Measurements from ENCODE around the gene DLX3. TPM values are rescaled to one million over a fixed set of nuclear protein-coding genes. Genes with fewer than 3 reads are reported as not detected.
"Not testable (repeated sequence)": the region's sequence is repeated elsewhere in the genome, so short reads cannot be mapped to it uniquely, and the experiment has no call there.

The DLX3 gene
- 0.14 and 0.63 TPM in 2 replicates for total RNA-seq
- polyA plus RNA-seq: 1.1 and 2.1 TPM in 2 replicates

GRCh38 chr17:49995055-49995738 lies at the start of gene DLX3:
Gene DLX3, minus strand, starts transcription at chr17:49995224. Its CDS starts 226 bp downstream, at chr17:49994998.
- peaks cover 3% of the 10 kb centered on the region for H3K4me1 ChIP-seq (ENCODE audit: low read depth)
- H3K36me3 ChIP-seq: no peaks in the 10 kb centered on the region
- peak; percentile 80 to 90 for DNase-seq (ENCODE audit: low read depth in 1 of 2, low spot score in 1 of 2)
- H3K27ac ChIP-seq: no peak within 1 kb of the TSS
- no peaks in the 10 kb centered on the region for H3K9me3 ChIP-seq (ENCODE audit: low read depth)
- H3K4me3 ChIP-seq: peak within 1 kb of the TSS; percentile 29
- TF ChIP-seq CTCF (IDR thresholded peaks at IDR 0.05; ENCODE audit: low read depth, low read length): no peak
- H3K27me3 ChIP-seq: peaks cover 86% of the 10 kb centered on the region

GRCh38 chr17:50044483-50044882 lies 49.5 kb upstream of the DLX3 start:
- Histone ChIP-seq H3K27me3 (no peaks in the 10 kb centered on the region), H3K27ac (no peak overlapping the region), H3K4me3 (no peak overlapping the region), H3K9me3 (ENCODE audit: low read depth) (no peaks in the 10 kb centered on the region), H3K4me1 (ENCODE audit: low read depth) (no peaks in the 10 kb centered on the region), H3K36me3 (no peaks in the 10 kb centered on the region)
- DNase-seq (ENCODE audit: low read depth in 1 of 2, low spot score in 1 of 2): no peak
- no peak for TF ChIP-seq CTCF (IDR thresholded peaks at IDR 0.05; ENCODE audit: low read depth, low read length)

GRCh38 chr17:50043290-50044148 lies 48.5 kb upstream of the DLX3 start:
- Histone ChIP-seq H3K4me1 (ENCODE audit: low read depth) (no peaks in the 10 kb centered on the region), H3K9me3 (ENCODE audit: low read depth) (no peaks in the 10 kb centered on the region), H3K27ac (no peak overlapping the region), H3K27me3 (no peaks in the 10 kb centered on the region), H3K36me3 (no peaks in the 10 kb centered on the region), H3K4me3 (no peak overlapping the region)
- TF ChIP-seq CTCF (IDR thresholded peaks at IDR 0.05; ENCODE audit: low read depth, low read length): no peak
- peak in 1 of 2 donors; percentile 49 for DNase-seq (ENCODE audit: low read depth in 1 of 2, low spot score in 1 of 2)

GRCh38 chr17:50042211-50042610 lies 47.2 kb upstream of the DLX3 start:
- Histone ChIP-seq H3K4me1 (ENCODE audit: low read depth) (no peaks in the 10 kb centered on the region), H3K27ac (no peak overlapping the region), H3K36me3 (no peaks in the 10 kb centered on the region), H3K9me3 (ENCODE audit: low read depth) (no peaks in the 10 kb centered on the region), H3K4me3 (no peak overlapping the region), H3K27me3 (no peaks in the 10 kb centered on the region)
- DNase-seq (ENCODE audit: low read depth in 1 of 2, low spot score in 1 of 2): no peak
- TF ChIP-seq CTCF (IDR thresholded peaks at IDR 0.05; ENCODE audit: low read depth, low read length): no peak

GRCh38 chr17:50040496-50040895 lies 45.5 kb upstream of the DLX3 start:
- H3K27me3 ChIP-seq; DNase-seq (ENCODE audit: low read depth in 1 of 2, low spot score in 1 of 2); H3K27ac ChIP-seq; H3K4me3 ChIP-seq; H3K9me3 ChIP-seq (ENCODE audit: low read depth); H3K4me1 ChIP-seq (ENCODE audit: low read depth); H3K36me3 ChIP-seq: not testable (repeated sequence)

GRCh38 chr17:50039058-50039457 lies 44.0 kb upstream of the DLX3 start:
- DNase-seq (ENCODE audit: low read depth in 1 of 2, low spot score in 1 of 2): no peak

More at GRCh38 chr17:50039058-50039457, 44.0 kb upstream of the DLX3 start:
- Histone ChIP-seq H3K27ac (no peak overlapping the region), H3K9me3 (ENCODE audit: low read depth) (no peaks in the 10 kb centered on the region), H3K4me3 (no peak overlapping the region), H3K4me1 (ENCODE audit: low read depth) (peaks cover 16% of the 10 kb centered on the region), H3K27me3 (no peaks in the 10 kb centered on the region), H3K36me3 (no peaks in the 10 kb centered on the region)
- no peak for TF ChIP-seq CTCF (IDR thresholded peaks at IDR 0.05; ENCODE audit: low read depth, low read length)
